WTC11 (cell line): Measurements from ENCODE around the gene RAB3B.

Experiments used
- CBFB ChIP-seq: sonication (generic); formaldehyde crosslinking; IDR thresholded peaks from 2 replicates; pipeline ENCODE4 v1.8.1; 2022; ENCODE audit warnings: mild to moderate bottlenecking, low read depth, missing genetic modification reagents
- CREM ChIP-seq: sonication (generic); formaldehyde crosslinking; IDR thresholded peaks from 2 replicates; pipeline ENCODE4 v1.8.1; 2022; ENCODE audit warnings: mild to moderate bottlenecking, missing genetic modification reagents, moderate library complexity
- CTCF ChIP-seq: fragments of 200-600 bp; IDR thresholded peaks from 2 replicates; pipeline ENCODE4 v1.8.0; 2022; ENCODE audit warnings: antibody characterized with exemption
- ESRRA ChIP-seq: sonication (generic); formaldehyde crosslinking; IDR thresholded peaks from 2 replicates; pipeline ENCODE4 v1.8.1; 2022; ENCODE audit warnings: mild to moderate bottlenecking, missing genetic modification reagents, borderline replicate concordance
- ETV6 ChIP-seq: sonication (generic); formaldehyde crosslinking; IDR thresholded peaks from 2 replicates; pipeline ENCODE4 v1.8.1; 2022; ENCODE audit warnings: mild to moderate bottlenecking, missing genetic modification reagents
- JUN ChIP-seq: sonication (generic); formaldehyde crosslinking; IDR thresholded peaks from 2 replicates; pipeline ENCODE4 v1.8.0; 2023; ENCODE audit warnings: mild to moderate bottlenecking, missing genetic modification reagents
- SP1 ChIP-seq: sonication (generic); formaldehyde crosslinking; conservative IDR thresholded peaks from 2 replicates; pipeline ENCODE4 v1.8.1; 2022; ENCODE audit warnings: missing genetic modification reagents
- TCF7 ChIP-seq: sonication (generic); formaldehyde crosslinking; IDR thresholded peaks from 2 replicates; pipeline ENCODE4 v1.8.0; 2022; ENCODE audit warnings: mild to moderate bottlenecking, low read depth, missing genetic modification reagents, moderate library complexity
- ZNF121 ChIP-seq: sonication (generic); formaldehyde crosslinking; IDR thresholded peaks from 2 replicates; pipeline ENCODE4 v1.8.0; 2023; ENCODE audit warnings: missing genetic modification reagents
- TF ChIP-seq, protein P1 (sequence below): sonication (generic); formaldehyde crosslinking; IDR thresholded peaks from 2 replicates; pipeline ENCODE4 v1.8.1; 2023; ENCODE audit warnings: mild to moderate bottlenecking, missing genetic modification reagents, moderate library complexity
- TF ChIP-seq, protein P2 (sequence below): sonication (generic); formaldehyde crosslinking; IDR thresholded peaks from 2 replicates; pipeline ENCODE4 v1.8.1; 2022; ENCODE audit warnings: low read depth, missing genetic modification reagents, borderline replicate concordance
- TF ChIP-seq, protein P3 (sequence below): fragments of 250-450 bp; sonication (Bioruptor Pico); conservative IDR thresholded peaks from 2 replicates; pipeline ENCODE4 v1.9.0; 2021; ENCODE audit warnings: mild to moderate bottlenecking
- TF ChIP-seq, protein P4 (sequence below): sonication (generic); formaldehyde crosslinking; IDR thresholded peaks from 2 replicates; pipeline ENCODE4 v1.8.1; 2022; ENCODE audit warnings: missing genetic modification reagents, borderline replicate concordance

- TF ChIP-seq, protein P1, sequence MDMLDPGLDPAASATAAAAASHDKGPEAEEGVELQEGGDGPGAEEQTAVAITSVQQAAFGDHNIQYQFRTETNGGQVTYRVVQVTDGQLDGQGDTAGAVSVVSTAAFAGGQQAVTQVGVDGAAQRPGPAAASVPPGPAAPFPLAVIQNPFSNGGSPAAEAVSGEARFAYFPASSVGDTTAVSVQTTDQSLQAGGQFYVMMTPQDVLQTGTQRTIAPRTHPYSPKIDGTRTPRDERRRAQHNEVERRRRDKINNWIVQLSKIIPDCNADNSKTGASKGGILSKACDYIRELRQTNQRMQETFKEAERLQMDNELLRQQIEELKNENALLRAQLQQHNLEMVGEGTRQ (CRISPR knock-in tag) = no peak
- no peak for TF ChIP-seq CTCF
- TF ChIP-seq CREM (CRISPR knock-in tag) = no peak
- TF ChIP-seq, protein P2, sequence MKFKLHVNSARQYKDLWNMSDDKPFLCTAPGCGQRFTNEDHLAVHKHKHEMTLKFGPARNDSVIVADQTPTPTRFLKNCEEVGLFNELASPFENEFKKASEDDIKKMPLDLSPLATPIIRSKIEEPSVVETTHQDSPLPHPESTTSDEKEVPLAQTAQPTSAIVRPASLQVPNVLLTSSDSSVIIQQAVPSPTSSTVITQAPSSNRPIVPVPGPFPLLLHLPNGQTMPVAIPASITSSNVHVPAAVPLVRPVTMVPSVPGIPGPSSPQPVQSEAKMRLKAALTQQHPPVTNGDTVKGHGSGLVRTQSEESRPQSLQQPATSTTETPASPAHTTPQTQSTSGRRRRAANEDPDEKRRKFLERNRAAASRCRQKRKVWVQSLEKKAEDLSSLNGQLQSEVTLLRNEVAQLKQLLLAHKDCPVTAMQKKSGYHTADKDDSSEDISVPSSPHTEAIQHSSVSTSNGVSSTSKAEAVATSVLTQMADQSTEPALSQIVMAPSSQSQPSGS (CRISPR knock-in tag) = no peak
- TF ChIP-seq ESRRA (CRISPR knock-in tag) = no peak
- TF ChIP-seq, protein P3, sequence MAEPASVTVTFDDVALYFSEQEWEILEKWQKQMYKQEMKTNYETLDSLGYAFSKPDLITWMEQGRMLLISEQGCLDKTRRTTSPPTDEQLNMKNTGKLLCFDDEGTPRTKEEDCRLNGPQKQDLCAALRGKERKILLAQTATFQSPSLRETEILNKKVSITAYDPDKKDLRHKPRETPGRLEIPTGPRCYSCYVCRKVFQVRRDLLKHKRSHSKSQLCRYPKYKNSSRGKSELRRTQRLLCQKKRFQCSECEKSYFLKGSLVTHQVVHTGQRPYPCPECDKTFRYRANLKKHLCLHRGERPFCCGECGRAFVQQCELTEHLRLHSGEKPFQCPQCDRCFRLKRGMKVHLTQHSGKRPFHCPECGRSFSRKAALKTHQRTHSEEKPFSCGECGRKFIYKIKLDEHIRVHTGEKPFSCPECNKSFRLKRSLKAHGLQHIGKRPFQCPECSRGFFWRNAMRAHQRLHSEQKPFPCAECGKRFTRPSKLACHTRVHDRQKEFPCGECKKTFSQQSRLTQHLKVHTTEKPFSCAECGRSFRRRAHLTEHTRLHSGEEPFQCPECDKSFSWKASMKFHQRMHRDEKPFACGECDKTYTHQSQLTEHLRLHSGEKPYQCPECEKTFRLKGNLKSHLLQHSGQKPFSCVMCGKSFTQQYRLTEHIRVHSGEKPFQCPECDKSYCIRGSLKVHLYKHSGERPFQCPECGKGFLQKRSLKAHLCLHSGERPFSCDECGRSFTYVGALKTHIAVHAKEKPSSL (CRISPR knock-in tag) = no peak
- no peak for TF ChIP-seq ZNF121 (CRISPR knock-in tag)
- no peak for TF ChIP-seq TCF7 (CRISPR knock-in tag)
- no peak for TF ChIP-seq JUN (CRISPR knock-in tag)
- TF ChIP-seq, protein P4, sequence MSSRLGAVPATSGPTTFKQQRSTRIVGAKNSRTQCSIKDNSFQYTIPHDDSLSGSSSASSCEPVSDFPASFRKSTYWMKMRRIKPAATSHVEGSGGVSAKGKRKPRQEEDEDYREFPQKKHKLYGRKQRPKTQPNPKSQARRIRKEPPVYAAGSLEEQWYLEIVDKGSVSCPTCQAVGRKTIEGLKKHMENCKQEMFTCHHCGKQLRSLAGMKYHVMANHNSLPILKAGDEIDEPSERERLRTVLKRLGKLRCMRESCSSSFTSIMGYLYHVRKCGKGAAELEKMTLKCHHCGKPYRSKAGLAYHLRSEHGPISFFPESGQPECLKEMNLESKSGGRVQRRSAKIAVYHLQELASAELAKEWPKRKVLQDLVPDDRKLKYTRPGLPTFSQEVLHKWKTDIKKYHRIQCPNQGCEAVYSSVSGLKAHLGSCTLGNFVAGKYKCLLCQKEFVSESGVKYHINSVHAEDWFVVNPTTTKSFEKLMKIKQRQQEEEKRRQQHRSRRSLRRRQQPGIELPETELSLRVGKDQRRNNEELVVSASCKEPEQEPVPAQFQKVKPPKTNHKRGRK (CRISPR knock-in tag) = no peak
- TF ChIP-seq SP1 (CRISPR knock-in tag) = no peak
- no peak for TF ChIP-seq CBFB (CRISPR knock-in tag)
- no peak for TF ChIP-seq ETV6
These were observed 42.0 kb downstream of the RAB3B start for GRCh38 chr1:51948491-51948915.
